Erythroblast (primary cell): ENCODE measurements around the gene CHIC2.
"Not testable (repeated sequence)": the region's sequence is repeated elsewhere in the genome, so short reads cannot be mapped to it uniquely, and the experiment has no call there.

Source experiments
- DNase-seq, 2 experiments: peaks; one replicate each; lab custom pipeline; 2025; lab: John Stamatoyannopoulos, UW
- GATA1 ChIP-seq: IDR thresholded peaks from 2 replicates; pipeline ENCODE4 v1.6.1; 2011; ENCODE audit warnings: low read depth, mild to moderate bottlenecking, control low read depth, low read length, moderate library complexity
- POLR2A ChIP-seq: IDR thresholded peaks from 2 replicates; pipeline ENCODE4 v1.6.1; 2011; ENCODE audit warnings: mild to moderate bottlenecking, low read length

The CHIC2 gene

GRCh38 chr4:54064317-54065111 lies at the start of gene CHIC2:
CHIC2 (minus strand) TSS chr4:54064605; CDS start chr4:54064300, 305 bp downstream.
- DNase-seq = peak; percentile 96 to 98
- no peak for TF ChIP-seq GATA1
- TF ChIP-seq POLR2A = peak; percentile 94

- not testable (repeated sequence) for DNase-seq
Measured at GRCh38 chr4:54113206-54113605, 48.8 kb upstream of the CHIC2 start.

GRCh38 chr4:54110019-54110416 lies 45.6 kb upstream of the CHIC2 start:
- DNase-seq = no peak
- no peak for TF ChIP-seq GATA1

DNA sequence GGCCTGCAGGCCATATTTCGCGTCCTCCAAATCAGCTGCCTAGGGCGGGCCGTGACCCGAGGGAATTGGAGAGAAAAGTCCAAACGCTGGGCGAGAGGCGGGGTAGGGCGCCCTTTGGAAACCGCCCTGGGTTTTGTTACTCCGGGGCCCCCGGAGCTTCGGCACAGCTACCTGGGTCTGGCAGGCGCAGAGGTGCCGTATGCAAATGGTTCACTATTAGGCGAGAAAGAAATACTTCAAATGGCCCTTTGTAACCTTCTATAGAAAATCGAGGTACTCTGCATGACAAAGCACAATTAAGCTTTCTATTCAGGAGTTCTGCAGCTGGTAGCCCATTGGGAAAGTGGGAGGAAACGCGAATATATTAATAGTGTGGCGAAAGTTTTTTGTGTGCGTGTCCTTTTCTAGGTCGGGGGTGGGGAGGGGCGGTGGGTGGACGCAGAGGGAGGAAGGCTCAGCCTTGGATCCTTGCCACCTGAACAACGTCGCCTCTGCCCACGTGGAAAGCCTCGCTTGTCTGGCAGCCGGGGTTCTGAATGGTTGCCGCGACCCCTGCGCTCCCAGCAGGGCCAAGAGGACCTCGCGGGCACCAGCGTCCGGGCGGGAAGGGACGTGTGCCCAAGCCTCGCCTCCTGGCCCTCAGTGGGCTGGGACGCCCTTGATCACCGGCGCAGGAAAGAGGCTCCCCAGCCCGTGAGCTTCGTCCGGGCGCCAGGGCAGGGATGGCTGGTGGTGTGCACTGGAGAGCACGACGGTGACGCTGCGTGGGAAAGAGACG lies 45.0 kb upstream of the CHIC2 start:
- DNase-seq = no peak
- TF ChIP-seq POLR2A = no peak
- no peak for TF ChIP-seq GATA1

DNA sequence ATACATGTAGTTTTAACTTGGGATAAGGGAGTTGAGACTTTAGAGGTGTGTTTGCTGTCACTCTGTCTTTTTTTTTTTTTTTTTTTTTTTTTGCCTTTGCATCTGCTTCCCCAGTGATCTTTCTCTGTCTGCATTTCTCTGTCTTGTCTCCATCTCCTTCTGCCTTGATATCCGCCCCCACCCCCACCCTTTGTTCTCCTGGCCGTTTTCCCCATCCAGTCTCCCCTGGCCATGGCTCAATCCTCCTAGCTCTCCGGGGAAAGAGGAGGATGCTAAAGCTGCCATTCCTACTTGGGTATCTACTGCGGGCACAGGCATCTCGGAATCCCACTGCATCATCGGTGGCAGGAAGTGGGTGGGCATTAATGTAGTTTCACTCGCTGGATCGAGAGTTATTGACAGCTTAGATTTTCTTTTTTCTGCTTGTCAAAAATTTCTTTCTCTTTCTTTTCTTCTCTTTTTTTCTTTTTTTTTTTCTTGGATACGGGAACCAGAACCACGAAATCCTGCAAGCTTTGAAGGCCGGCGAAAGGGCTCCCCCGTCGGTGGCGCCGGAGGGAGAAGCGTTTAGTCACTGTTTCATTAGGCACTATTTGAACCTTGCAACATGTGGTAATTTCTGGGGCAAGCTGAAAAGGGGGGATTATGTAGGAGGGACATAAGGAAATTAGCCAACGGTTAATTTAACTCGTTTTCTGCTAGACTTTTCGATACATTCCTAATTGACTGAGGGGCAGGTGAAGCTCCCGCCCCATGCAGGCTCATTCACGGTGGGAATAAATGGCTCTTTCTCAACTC lies 43.7 kb upstream of the CHIC2 start:
- no peak for TF ChIP-seq GATA1
- no peak for TF ChIP-seq POLR2A
- no peak for DNase-seq

DNA sequence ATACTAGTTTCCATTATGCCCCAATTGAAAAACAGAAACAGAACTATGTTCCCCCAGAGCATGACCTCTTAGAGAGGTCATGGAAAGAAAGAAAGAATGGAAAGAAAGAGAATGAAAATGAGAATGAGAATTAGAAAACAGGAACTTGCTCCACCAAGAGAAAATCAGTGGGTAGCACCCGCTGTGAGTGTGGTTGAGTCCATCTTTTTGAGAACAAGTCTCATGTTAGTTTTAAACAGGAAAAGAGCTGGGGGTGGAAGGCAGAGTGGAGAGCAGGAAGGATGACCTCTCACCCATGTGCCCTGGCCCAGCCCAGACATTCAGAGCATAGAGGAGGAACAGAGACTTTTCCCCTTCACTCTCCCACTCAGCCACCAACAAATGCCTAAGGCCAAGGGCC lies 40.5 kb upstream of the CHIC2 start:
- DNase-seq = no peak
- no peak for TF ChIP-seq POLR2A

DNA sequence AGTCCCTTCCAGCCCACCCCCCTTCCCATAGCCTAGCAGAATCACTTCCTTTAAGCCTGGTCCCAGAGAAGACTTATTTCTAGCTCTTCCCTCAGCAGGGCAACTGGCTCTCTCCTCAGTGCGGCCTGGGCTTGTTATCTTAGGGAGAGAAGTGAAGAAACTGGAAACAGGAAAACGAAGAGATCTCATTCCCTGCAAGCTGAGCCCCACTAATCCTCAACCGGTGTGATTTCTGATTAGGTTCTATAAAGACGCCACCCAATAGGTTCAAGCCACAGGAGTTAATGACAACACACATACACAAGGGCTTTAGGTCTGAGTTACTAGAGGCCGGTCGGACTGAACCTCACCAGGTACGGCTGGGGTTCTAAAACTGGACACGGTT lies 38.8 kb upstream of the CHIC2 start:
- TF ChIP-seq GATA1 (no peak), POLR2A (no peak)
- DNase-seq = no peak

- no peak for DNase-seq
- TF ChIP-seq GATA1 (no peak), POLR2A (no peak)
Measured at GRCh38 chr4:54102531-54103106, 38.2 kb upstream of the CHIC2 start.

- no peak for DNase-seq
- TF ChIP-seq GATA1 (no peak), POLR2A (no peak)
Measured at GRCh38 chr4:54101190-54102041, 37.0 kb upstream of the CHIC2 start.

DNA sequence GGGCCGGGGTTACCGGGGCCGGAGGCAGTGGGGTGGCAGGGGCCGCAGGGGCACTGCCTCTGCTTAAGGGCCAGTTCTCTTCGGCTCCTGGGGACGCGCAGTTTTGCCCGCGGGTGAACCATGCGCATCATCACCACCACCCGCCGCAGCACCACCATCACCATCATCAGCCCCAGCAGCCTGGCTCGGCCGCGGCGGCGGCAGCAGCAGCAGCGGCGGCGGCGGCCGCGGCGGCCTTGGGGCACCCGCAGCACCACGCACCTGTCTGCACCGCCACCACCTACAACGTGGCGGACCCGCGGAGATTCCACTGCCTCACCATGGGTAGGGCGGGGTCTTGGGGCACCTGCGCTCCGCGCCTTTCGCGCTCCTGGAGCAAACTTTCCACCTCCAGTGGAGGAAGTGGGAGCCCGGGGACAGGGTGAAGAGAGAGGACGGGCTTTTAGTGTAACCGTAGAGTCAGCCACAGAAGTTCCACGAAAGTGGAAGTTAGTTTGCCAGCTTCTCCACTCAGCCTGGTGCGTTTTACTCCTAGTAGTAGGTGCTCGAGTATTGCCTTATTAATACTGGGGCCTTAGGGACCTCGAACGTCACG lies 36.3 kb upstream of the CHIC2 start:
- no peak for DNase-seq

DNA sequence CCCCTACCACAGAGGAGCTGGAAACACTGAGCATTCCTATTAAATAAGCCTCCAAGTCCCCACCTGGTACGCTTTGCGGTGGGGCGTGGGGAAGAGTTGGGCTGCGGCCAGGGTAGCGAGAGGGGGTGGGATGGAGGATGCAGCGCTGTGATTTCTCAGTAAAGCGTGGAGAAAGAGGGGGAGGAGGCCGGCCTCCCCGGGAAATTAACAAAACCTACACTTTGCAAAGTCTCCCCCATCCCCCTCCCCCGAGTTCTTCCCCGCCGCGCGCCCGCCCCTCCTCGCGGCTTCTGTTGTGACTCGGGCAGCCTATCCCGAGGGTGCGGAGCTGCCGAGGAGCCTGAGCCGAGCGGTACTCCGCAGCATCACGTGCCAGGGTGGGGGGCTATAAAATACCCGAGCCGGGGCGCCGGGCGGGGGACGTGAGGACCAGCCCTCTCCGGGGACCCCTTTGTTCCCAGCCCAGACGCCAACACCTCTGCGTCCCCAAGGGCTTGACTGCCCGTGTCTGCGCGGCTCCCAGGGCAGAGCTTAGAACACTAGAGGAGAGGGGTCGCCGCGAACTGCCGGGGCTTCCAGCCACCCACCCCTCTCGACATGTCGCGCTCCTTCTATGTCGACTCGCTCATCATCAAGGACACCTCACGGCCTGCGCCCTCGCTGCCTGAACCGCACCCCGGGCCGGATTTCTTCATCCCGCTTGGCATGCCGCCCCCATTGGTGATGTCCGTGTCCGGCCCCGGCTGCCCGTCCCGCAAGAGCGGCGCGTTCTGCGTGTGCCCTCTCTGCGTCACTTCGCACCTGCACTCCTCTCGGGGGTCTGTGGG lies 35.6 kb upstream of the CHIC2 start, which contains the start of gene GSX2:
TSS of gene GSX2 (plus strand) at position 416 of the 827 bp plus-strand sequence. CDS start at position 598, 182 bp downstream.
- no peak for TF ChIP-seq GATA1
- no peak for TF ChIP-seq POLR2A
- DNase-seq = no peak

More for the DNA sequence above, 36.3 kb upstream of the CHIC2 start:
- TF ChIP-seq GATA1 (no peak), POLR2A (no peak)
